IMR-90 (cell line): Measurements from ENCODE around the gene TTLL8. TPM values are rescaled to one million over a fixed set of nuclear protein-coding genes. Genes with fewer than 3 reads are reported as not detected.

Source experiments
- ATAC-seq: fragments of 200-7000 bp; cut with Tn5 transposase; 2 replicates; pipeline ENCODE4 v1.9.1; 2020; ENCODE audit warnings: low read depth, mild to moderate bottlenecking, moderate library complexity
- BruUV-seq: library from RNA; stranded (reverse); fragments of 400-500 nt; replicated peaks from 2 replicates; lab custom pipeline; 2021; lab: Mats Ljungman, UMichigan
- CTCF ChIA-PET: fragments of 300-600 bp; formaldehyde crosslinking; extraction: SDS; loops from one replicate; lab custom pipeline; 2021; ENCODE audit warnings: antibody characterized with exemption; lab: Yijun Ruan, JAX
- POLR2A ChIA-PET: fragments of 300-600 bp; sonication (Branson Sonifier 250); formaldehyde crosslinking; loops from one replicate; lab custom pipeline; 2022; ENCODE audit warnings: antibody characterized with exemption; ENCODE audit not compliant: unreplicated experiment; lab: Charles Lee
- DNase-seq: peaks from one replicate; pipeline ENCODE4 v3.0.0; 2013
- H2AFZ ChIP-seq: replicated peaks from 2 replicates; pipeline ENCODE3; 2013; ENCODE audit warnings: low read length, mild to moderate bottlenecking; ENCODE audit not compliant: poor library complexity
- H2AK5ac ChIP-seq: 2 replicates; pipeline ENCODE4 v1.6.1; 2013; ENCODE audit warnings: low read depth, low read length, inconsistent platforms
- H2AK9ac ChIP-seq: replicated peaks from 2 replicates; pipeline ENCODE3; 2013; ENCODE audit warnings: mild to moderate bottlenecking, low read depth, low read length, moderate library complexity; ENCODE audit not compliant: poor library complexity
- H2BK120ac ChIP-seq: 2 replicates; pipeline ENCODE4 v1.6.1; 2013; ENCODE audit warnings: low read depth, low read length, inconsistent platforms
- H2BK15ac ChIP-seq: 3 replicates; pipeline ENCODE4 v1.6.1; 2013; ENCODE audit warnings: low read depth, low read length, inconsistent platforms
- H2BK20ac ChIP-seq: 2 replicates; pipeline ENCODE4 v1.6.1; 2013; ENCODE audit warnings: low read depth, mild to moderate bottlenecking, inconsistent platforms, low read length, moderate library complexity
- H2BK5ac ChIP-seq: 2 replicates; pipeline ENCODE4 v1.6.1; 2013; ENCODE audit warnings: mild to moderate bottlenecking, low read depth, low read length, inconsistent platforms; ENCODE audit not compliant: poor library complexity, severe bottlenecking
- H3K14ac ChIP-seq: replicated peaks from 2 replicates; pipeline ENCODE4 v1.6.1; 2013; ENCODE audit warnings: low read depth, low read length, inconsistent platforms
- H3K18ac ChIP-seq: 2 replicates; pipeline ENCODE4 v1.6.1; 2013; ENCODE audit warnings: low read depth, low read length, control low read depth
- H3K23ac ChIP-seq: 2 replicates; pipeline ENCODE4 v1.6.1; 2013; ENCODE audit warnings: low read depth, low read length, inconsistent platforms
- H3K27ac ChIP-seq: 2 replicates; pipeline ENCODE4 v1.5.1; 2013; ENCODE audit warnings: mild to moderate bottlenecking, control low read depth, low read length; ENCODE audit not compliant: insufficient read depth
- H3K27me3 ChIP-seq: 2 replicates; pipeline ENCODE4 v1.6.1; 2013; ENCODE audit warnings: low read length; ENCODE audit not compliant: control insufficient read depth, insufficient read depth
- H3K36me3 ChIP-seq: 2 replicates; pipeline ENCODE4 v1.6.1; 2013; ENCODE audit warnings: low read length, mixed read lengths; ENCODE audit not compliant: control insufficient read depth, insufficient read depth
- H3K4ac ChIP-seq: 2 replicates; pipeline ENCODE4 v1.6.1; 2013; ENCODE audit warnings: low read depth, low read length, inconsistent platforms
- H3K4me1 ChIP-seq: 2 replicates; pipeline ENCODE4 v1.6.1; 2013; ENCODE audit warnings: low read length, mixed read lengths; ENCODE audit not compliant: control insufficient read depth, insufficient read depth
- H3K4me2 ChIP-seq: 2 replicates; pipeline ENCODE4 v1.6.1; 2013; ENCODE audit warnings: low read depth, mild to moderate bottlenecking, control low read depth, low read length, moderate library complexity
- H3K4me3 ChIP-seq: 2 replicates; pipeline ENCODE4 v1.5.1; 2013; ENCODE audit warnings: low read depth, mild to moderate bottlenecking, control low read depth, low read length, moderate library complexity; ENCODE audit not compliant: insufficient read depth
- H3K56ac ChIP-seq: 2 replicates; pipeline ENCODE4 v1.6.1; 2013; ENCODE audit warnings: low read length, inconsistent platforms; ENCODE audit not compliant: insufficient read depth; ENCODE audit errors: extremely low read depth
- H3K79me1 ChIP-seq, 2 experiments: 2 replicates each; pipeline ENCODE4 v1.6.1; 2013; ENCODE audit warnings: low read length in 2 of 2, inconsistent platforms in 1 of 2, low read depth in 1 of 2
- H3K9ac ChIP-seq: 2 replicates; pipeline ENCODE4 v1.6.1; 2013; ENCODE audit warnings: low read depth, low read length, control low read depth
- H3K9me1 ChIP-seq: 2 replicates; pipeline ENCODE4 v1.6.1; 2013; ENCODE audit warnings: low read length, inconsistent platforms; ENCODE audit not compliant: insufficient read depth
- H3K9me3 ChIP-seq: 2 replicates; pipeline ENCODE4 v1.6.1; 2013; ENCODE audit warnings: low read length; ENCODE audit not compliant: control insufficient read depth, insufficient read depth
- H4K20me1 ChIP-seq: 2 replicates; pipeline ENCODE4 v1.6.1; 2013; ENCODE audit warnings: low read length, inconsistent platforms; ENCODE audit not compliant: insufficient read depth
- H4K5ac ChIP-seq: 2 replicates; pipeline ENCODE4 v1.6.1; 2013; ENCODE audit warnings: mild to moderate bottlenecking, low read depth, low read length, control low read depth
- H4K8ac ChIP-seq, 2 experiments: 2 replicates each; pipeline ENCODE4 v1.6.1; 2013; ENCODE audit warnings: low read depth in 2 of 2, low read length in 2 of 2, control low read depth in 1 of 2, inconsistent platforms in 1 of 2
- H4K91ac ChIP-seq: 2 replicates; pipeline ENCODE4 v1.6.1; 2013; ENCODE audit warnings: low read depth, low read length, inconsistent platforms; ENCODE audit not compliant: insufficient read depth
- BHLHE40 ChIP-seq: fragments of 150-350 bp; IDR thresholded peaks from 2 replicates; pipeline ENCODE4 v1.6.1; 2016; ENCODE audit warnings: mild to moderate bottlenecking, low read depth, low read length
- CEBPB ChIP-seq: IDR thresholded peaks from 2 replicates; pipeline ENCODE4 v1.6.1; 2012; ENCODE audit warnings: low read depth, low read length, improper control_type of control experiment
- FOS ChIP-seq: fragments of 150-350 bp; IDR thresholded peaks from 2 replicates; pipeline ENCODE4 v1.6.1; 2016; ENCODE audit warnings: low read depth, low read length
- MAFK ChIP-seq: IDR thresholded peaks from 2 replicates; pipeline ENCODE4 v1.6.1; 2012; ENCODE audit warnings: low read depth, low read length, improper control_type of control experiment
- NFE2L2 ChIP-seq: fragments of 150-350 bp; IDR thresholded peaks from 2 replicates; pipeline ENCODE4 v1.6.1; 2016; ENCODE audit warnings: low read depth, mild to moderate bottlenecking, low read length
- POLR2A ChIP-seq: IDR thresholded peaks from 2 replicates; pipeline ENCODE4 v1.6.1; 2012; ENCODE audit warnings: mild to moderate bottlenecking, low read depth, low read length
- RAD21 ChIP-seq: IDR thresholded peaks from 2 replicates; pipeline ENCODE4 v1.6.1; 2012; ENCODE audit warnings: low read length, improper control_type of control experiment
- RCOR1 ChIP-seq: IDR thresholded peaks from 2 replicates; pipeline ENCODE4 v1.6.1; 2012; ENCODE audit warnings: mild to moderate bottlenecking, low read length, improper control_type of control experiment; ENCODE audit not compliant: insufficient replicate concordance
- RFX5 ChIP-seq: IDR thresholded peaks from 2 replicates; pipeline ENCODE4 v1.8.0; 2012; ENCODE audit warnings: low read depth, mild to moderate bottlenecking, low read length, moderate library complexity
- WGBS, 2 experiments: methylation state at CpG; one replicate each; pipeline versions ENCODE4 v1.1.5 to v1.1.7; 2013; ENCODE audit warnings: missing lambda C conversion rate in 2 of 2; ENCODE audit not compliant: insufficient read length in 1 of 2; ENCODE audit errors: extremely low coverage in 2 of 2; 5-methylcytosine and 5-hydroxymethylcytosine counted together
- dilution Hi-C: fragments of 300-500 bp; cut with HindIII; formaldehyde crosslinking; loops from one replicate; pipeline ENCODE4 v1.14.3; 2018; ENCODE audit warnings: low sequenced_read_pairs; ENCODE audit not compliant: unreplicated experiment
- in situ Hi-C: fragments of 300-500 bp; cut with MboI; formaldehyde crosslinking; loops from 3 replicates; pipeline ENCODE4 v1.14.3; 2019; ENCODE audit warnings: low sequenced_read_pairs, inconsistent platforms, mixed read lengths
- intact Hi-C: fragments of 100-400 bp; cut with micrococcal nuclease; formaldehyde crosslinking; loops from 2 replicates; pipeline ENCODE4 v1.10.0; 2022
- polyA plus RNA-seq, 3 experiments: library from polyadenylated mRNA; depleted of rRNA; stranded (reverse); fragments of >200 nt; gene quantifications; 2 replicates each; pipeline ENCODE4 v1.2.3, GENCODE V29; 2012; ENCODE audit warnings: low replicate concordance in 1 of 3
- total RNA-seq: library from RNA; depleted of rRNA; stranded (reverse); fragments of >200 nt; gene quantifications from 2 replicates; pipeline ENCODE4 v1.2.3, GENCODE V29; 2012
- TF ChIP-seq, protein P1 (sequence below): fragments of 150-350 bp; IDR thresholded peaks from 2 replicates; pipeline ENCODE4 v1.6.1; 2016; ENCODE audit warnings: low read depth, mild to moderate bottlenecking, low read length, moderate library complexity, borderline replicate concordance

Gene TTLL8
- total and polyA plus RNA-seq, 2 of the 4 experiments (the other 2 are of a cell fraction), result not detected

DNA sequence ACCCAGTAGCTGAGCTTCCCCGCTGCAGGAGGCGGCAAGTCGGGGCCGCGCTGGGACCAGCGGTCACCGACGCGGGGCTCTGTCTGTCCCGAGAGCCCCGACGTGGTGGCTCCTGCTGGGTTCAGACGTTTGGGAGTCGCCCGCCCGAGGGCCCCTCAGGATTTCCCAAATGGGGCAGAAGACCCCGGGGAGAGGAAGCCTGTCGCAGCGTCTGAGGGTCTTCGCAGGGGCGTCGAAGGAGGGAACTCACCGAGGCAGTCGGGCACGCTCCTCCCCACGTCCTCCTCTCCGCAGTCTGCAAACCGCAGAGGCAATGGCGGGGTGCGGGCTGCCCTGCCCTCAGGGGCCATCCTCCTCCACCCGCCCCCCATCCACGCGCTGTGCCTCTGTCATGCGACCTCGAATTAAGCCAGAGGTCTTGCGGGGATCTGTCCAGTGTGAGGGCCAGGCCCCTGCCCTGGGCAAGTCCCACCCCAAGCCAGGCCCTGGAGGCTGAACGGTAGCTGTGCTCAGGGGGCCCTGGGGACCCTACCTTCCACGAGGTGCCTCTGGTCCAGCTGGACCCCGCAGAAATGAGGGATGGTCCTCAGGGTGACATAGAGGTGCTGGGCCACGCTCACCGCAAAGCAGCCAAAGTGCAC lies 58.0 kb downstream of the TTLL8 start:
- no peak overlapping the region for H4K91ac ChIP-seq
- H3K36me3 ChIP-seq, result no peaks in the 10 kb centered on the region
- H2BK15ac ChIP-seq, result no peak overlapping the region
- H2AFZ ChIP-seq, result peak overlapping the region; percentile 40
- no peak for TF ChIP-seq RCOR1
- TF ChIP-seq NFE2L2, result no peak
- TF ChIP-seq FOS, result no peak
- no peak for TF ChIP-seq CEBPB
- TF ChIP-seq RAD21, result no peak
- TF ChIP-seq, protein P1, sequence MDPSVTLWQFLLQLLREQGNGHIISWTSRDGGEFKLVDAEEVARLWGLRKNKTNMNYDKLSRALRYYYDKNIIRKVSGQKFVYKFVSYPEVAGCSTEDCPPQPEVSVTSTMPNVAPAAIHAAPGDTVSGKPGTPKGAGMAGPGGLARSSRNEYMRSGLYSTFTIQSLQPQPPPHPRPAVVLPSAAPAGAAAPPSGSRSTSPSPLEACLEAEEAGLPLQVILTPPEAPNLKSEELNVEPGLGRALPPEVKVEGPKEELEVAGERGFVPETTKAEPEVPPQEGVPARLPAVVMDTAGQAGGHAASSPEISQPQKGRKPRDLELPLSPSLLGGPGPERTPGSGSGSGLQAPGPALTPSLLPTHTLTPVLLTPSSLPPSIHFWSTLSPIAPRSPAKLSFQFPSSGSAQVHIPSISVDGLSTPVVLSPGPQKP, result no peak
- no peak for TF ChIP-seq MAFK
- no peak for TF ChIP-seq POLR2A
- TF ChIP-seq BHLHE40, result no peak
- TF ChIP-seq RFX5, result no peak
- no peaks in the 10 kb centered on the region for H3K9me3 ChIP-seq
- H3K4ac ChIP-seq, result no peak overlapping the region
- ATAC-seq (peak; percentile 62), DNase-seq (no peak)
- H4K20me1 ChIP-seq, result no peaks in the 10 kb centered on the region
- WGBS, 2 experiments, result 24% methylated on average over 17 of the region's 41 CpGs; no CpG with 5 or more reads in 1 of the 2 experiments
- H3K18ac ChIP-seq, result no peak overlapping the region
- intact Hi-C loops, result no loop called here
- no peak overlapping the region for H3K27ac ChIP-seq
- no peaks in the 10 kb centered on the region for H3K79me1 ChIP-seq
- H3K27me3 ChIP-seq, result peaks cover 18% of the 10 kb centered on the region
- H2BK5ac ChIP-seq, result no peak overlapping the region
- POLR2A ChIA-PET, result no interaction called here
- no peak overlapping the region for H3K9ac ChIP-seq
- no peak overlapping the region for H2AK9ac ChIP-seq
- no peak overlapping the region for H4K8ac ChIP-seq
- in situ Hi-C loops, result no loop called here
- H3K4me3 ChIP-seq, result no peak overlapping the region
- no peak overlapping the region for H3K56ac ChIP-seq
- no peak overlapping the region for H2AK5ac ChIP-seq
- no peak overlapping the region for H3K23ac ChIP-seq
- H3K14ac ChIP-seq, result no peak overlapping the region
- no peak overlapping the region; the same call in 1 of the 2 replicates for H3K4me2 ChIP-seq
- no peak overlapping the region for H2BK20ac ChIP-seq
- H2BK120ac ChIP-seq, result no peak overlapping the region
- peaks cover 4% of the 10 kb centered on the region; the same call in 1 of the 2 replicates for H3K9me1 ChIP-seq
- no TSS peak for BruUV-seq
- CTCF ChIA-PET, result no interaction called here
- H3K4me1 ChIP-seq, result peaks cover 2% of the 10 kb centered on the region; the same call in 1 of the 2 replicates
- dilution Hi-C loops, result no loop called here
- no peak overlapping the region for H4K5ac ChIP-seq
